OCI-LY1 (cell line): ENCODE measurements around the gene CRADD.
"Not testable (repeated sequence)": the region's sequence is repeated elsewhere in the genome, so short reads cannot be mapped to it uniquely, and the experiment has no call there.

ENCODE experiments used
- H2AFZ ChIP-seq: fragments of 200-600 bp; sonication (generic), shearing (Covaris generic); 2 replicates; pipeline ENCODE4 v1.6.0; 2014; ENCODE audit warnings: antibody characterized with exemption, mild to moderate bottlenecking, low read length
- H3F3A ChIP-seq: fragments of 200-600 bp; sonication (generic), shearing (Covaris generic); 2 replicates; pipeline ENCODE4 v1.6.0; 2014; ENCODE audit warnings: mild to moderate bottlenecking, antibody characterized with exemption, low read length, moderate library complexity; ENCODE audit not compliant: insufficient read depth
- H3K27ac ChIP-seq: fragments of 200-600 bp; sonication (generic); 2 replicates; pipeline ENCODE4 v1.5.1; 2014; ENCODE audit warnings: low read length, mixed run types, mild to moderate bottlenecking, low read depth; ENCODE audit not compliant: poor library complexity, severe bottlenecking
- H3K27me3 ChIP-seq: fragments of 200-600 bp; sonication (generic); 2 replicates; pipeline ENCODE4 v1.6.0; 2014; ENCODE audit warnings: antibody characterized with exemption, mild to moderate bottlenecking, low read length, moderate library complexity; ENCODE audit not compliant: insufficient read depth
- H3K36me3 ChIP-seq: fragments of 200-600 bp; sonication (generic); 2 replicates; pipeline ENCODE4 v1.6.1; 2014; ENCODE audit warnings: mild to moderate bottlenecking, antibody characterized with exemption, low read length, moderate library complexity, mixed read lengths; ENCODE audit not compliant: insufficient read depth
- H3K4me1 ChIP-seq: fragments of 200-600 bp; sonication (generic); 2 replicates; pipeline ENCODE4 v1.5.1; 2014; ENCODE audit warnings: mild to moderate bottlenecking, low read length, moderate library complexity; ENCODE audit not compliant: insufficient read depth, severe bottlenecking
- H3K4me2 ChIP-seq: fragments of 200-600 bp; sonication (generic), shearing (Covaris generic); 2 replicates; pipeline ENCODE4 v1.6.1; 2014; ENCODE audit warnings: low read length
- H3K4me3 ChIP-seq: fragments of 200-600 bp; sonication (generic); 2 replicates; pipeline ENCODE4 v1.5.1; 2014; ENCODE audit warnings: low read length, low read depth, mild to moderate bottlenecking, mixed read lengths; ENCODE audit not compliant: poor library complexity, severe bottlenecking
- H3K79me2 ChIP-seq: fragments of 200-600 bp; shearing (Covaris generic); 2 replicates; pipeline ENCODE4 v1.6.1; 2016; ENCODE audit warnings: mixed run types, low read length, mixed read lengths; ENCODE audit not compliant: insufficient read depth
- H3K9ac ChIP-seq: fragments of 200-600 bp; sonication (generic), shearing (Covaris generic); 2 replicates; pipeline ENCODE4 v1.6.1; 2014; ENCODE audit warnings: mild to moderate bottlenecking, low read length, mixed read lengths
- H3K9me2 ChIP-seq: fragments of 200-600 bp; sonication (generic), shearing (Covaris generic); 2 replicates; pipeline ENCODE4 v1.6.1; 2014; ENCODE audit warnings: low read depth, mild to moderate bottlenecking, low read length, mixed read lengths
- H3K9me3 ChIP-seq: fragments of 200-600 bp; shearing (Covaris generic); 2 replicates; pipeline ENCODE4 v1.6.1; 2014; ENCODE audit warnings: low read length, mixed read lengths
- H4K20me1 ChIP-seq: fragments of 200-600 bp; sonication (generic), shearing (Covaris generic); 2 replicates; pipeline ENCODE4 v1.6.0; 2016; ENCODE audit warnings: mild to moderate bottlenecking, low read length; ENCODE audit not compliant: insufficient read depth
- EZH2 ChIP-seq: fragments of 200-600 bp; sonication (generic), shearing (Covaris generic); IDR thresholded peaks from 2 replicates; pipeline ENCODE4 v1.8.0; 2017; ENCODE audit warnings: borderline replicate concordance, mixed run types, mild to moderate bottlenecking, antibody characterized with exemption, low read length, moderate library complexity, mixed read lengths
- TF ChIP-seq, protein P1 (sequence below): fragments of 200-600 bp; sonication (generic), shearing (Covaris generic); IDR thresholded peaks from 2 replicates; pipeline ENCODE4 v1.5.1; 2017; ENCODE audit warnings: mild to moderate bottlenecking, antibody characterized with exemption, low read length, moderate library complexity, mixed read lengths

CRADD gene

DNA sequence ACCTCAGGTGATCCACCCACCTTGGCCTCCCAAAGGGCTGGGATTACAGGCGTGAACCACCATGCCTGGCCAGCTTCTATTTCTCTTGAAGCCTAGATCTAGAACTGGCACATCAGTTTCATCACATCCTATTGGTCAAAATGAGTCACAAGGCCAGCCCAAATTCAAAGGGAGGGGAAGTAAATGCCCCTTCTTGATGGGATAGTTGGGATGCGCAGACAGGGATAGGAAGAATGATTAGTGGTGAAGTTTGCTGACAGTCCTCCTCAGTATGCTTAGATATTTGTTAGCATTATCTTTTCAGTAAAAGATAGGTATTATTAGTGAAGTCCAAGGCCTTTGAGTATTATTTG lies 33.4 kb downstream of the CRADD start:
- Histone ChIP-seq H3K27ac (no peak overlapping the region), H3K4me3 (no peak overlapping the region), H4K20me1 (no peaks in the 10 kb centered on the region), H3K27me3 (no peaks in the 10 kb centered on the region), H3K4me2 (no peak overlapping the region), H3K79me2 (no peaks in the 10 kb centered on the region), H3K9me2 (no peaks in the 10 kb centered on the region), H3K4me1 (no peaks in the 10 kb centered on the region), H3K36me3 (no peaks in the 10 kb centered on the region), H3K9me3 (0 out of 2 replicates have a peak, but pooled peaks cover 7% of the 10 kb centered on the region), H3F3A (no peaks in the 10 kb centered on the region), H3K9ac (no peak overlapping the region), H2AFZ (no peak overlapping the region)
- no peak for TF ChIP-seq EZH2
- TF ChIP-seq, protein P1, sequence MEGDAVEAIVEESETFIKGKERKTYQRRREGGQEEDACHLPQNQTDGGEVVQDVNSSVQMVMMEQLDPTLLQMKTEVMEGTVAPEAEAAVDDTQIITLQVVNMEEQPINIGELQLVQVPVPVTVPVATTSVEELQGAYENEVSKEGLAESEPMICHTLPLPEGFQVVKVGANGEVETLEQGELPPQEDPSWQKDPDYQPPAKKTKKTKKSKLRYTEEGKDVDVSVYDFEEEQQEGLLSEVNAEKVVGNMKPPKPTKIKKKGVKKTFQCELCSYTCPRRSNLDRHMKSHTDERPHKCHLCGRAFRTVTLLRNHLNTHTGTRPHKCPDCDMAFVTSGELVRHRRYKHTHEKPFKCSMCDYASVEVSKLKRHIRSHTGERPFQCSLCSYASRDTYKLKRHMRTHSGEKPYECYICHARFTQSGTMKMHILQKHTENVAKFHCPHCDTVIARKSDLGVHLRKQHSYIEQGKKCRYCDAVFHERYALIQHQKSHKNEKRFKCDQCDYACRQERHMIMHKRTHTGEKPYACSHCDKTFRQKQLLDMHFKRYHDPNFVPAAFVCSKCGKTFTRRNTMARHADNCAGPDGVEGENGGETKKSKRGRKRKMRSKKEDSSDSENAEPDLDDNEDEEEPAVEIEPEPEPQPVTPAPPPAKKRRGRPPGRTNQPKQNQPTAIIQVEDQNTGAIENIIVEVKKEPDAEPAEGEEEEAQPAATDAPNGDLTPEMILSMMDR = no peak

DNA sequence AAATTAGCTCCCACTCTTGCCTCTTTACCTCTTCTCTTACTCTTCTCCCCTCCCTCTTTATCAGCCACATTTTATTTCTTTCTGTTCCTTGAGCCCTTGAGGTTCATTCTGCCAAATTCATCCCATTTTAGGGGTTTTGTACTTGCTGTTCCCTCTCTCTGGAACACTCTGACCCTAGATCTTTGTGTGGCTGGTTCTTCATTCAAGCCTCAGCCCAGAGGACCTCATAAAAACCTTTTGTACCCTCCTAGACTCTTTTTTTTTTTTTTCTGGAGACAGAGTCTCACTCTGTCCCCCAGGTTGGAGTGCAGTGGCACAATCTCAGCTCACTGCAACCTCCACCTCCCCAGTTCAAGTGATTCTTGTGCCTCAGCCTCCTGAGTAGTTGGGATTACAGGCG lies 34.3 kb downstream of the CRADD start:
- not testable (repeated sequence) for H3K9me2 ChIP-seq, H3K79me2 ChIP-seq, H3K9ac ChIP-seq, H3K9me3 ChIP-seq, H3K36me3 ChIP-seq, H3K4me3 ChIP-seq, H3K4me1 ChIP-seq, H3K27ac ChIP-seq, H3F3A ChIP-seq, H4K20me1 ChIP-seq, H3K4me2 ChIP-seq, H3K27me3 ChIP-seq, H2AFZ ChIP-seq

DNA sequence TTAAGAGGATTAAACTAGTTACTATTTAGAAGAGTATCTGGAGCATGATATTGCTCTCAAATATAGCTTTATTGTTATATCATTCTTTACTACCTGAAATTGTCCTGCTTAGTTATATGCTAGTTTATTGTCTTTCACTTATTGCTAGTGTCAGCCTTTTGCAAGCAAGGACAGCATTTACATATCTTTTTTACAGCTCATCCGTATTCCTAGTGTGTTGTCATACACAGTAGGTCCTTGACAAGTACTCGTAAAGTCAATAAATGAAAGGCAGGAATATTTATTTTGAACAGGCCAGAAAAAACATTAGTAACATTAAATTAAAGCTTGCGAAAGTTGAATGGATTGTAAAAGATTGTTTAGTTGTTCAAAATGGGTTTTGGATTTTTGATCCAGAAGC lies 35.0 kb downstream of the CRADD start:
- Histone ChIP-seq H3K4me2 (no peak overlapping the region), H3K4me3 (no peak overlapping the region), H3F3A (no peaks in the 10 kb centered on the region)

DNA sequence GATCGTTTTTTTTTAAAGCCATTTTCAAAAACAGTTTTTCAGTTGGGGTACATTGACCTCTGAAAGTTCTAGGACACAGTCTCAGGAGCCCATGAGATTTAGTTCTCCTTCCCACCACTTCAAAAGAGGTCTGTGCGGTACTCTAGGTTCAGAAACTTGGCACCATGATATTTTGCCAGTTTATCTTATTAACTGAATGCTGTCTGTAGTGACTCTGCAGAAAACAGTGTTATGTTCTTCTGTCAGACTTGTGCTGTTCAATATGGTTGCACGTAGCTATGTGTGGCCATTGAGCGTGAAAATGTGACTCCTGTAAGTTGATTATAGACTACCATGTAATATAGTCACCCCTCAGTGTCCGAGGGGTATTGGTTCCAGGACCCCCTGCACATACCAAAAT lies 35.9 kb downstream of the CRADD start:
- TF ChIP-seq EZH2 = no peak
- TF ChIP-seq, protein P1 = no peak
- H3K4me3 ChIP-seq = no peak overlapping the region
- H3K27me3 ChIP-seq = no peaks in the 10 kb centered on the region; the same call in 1 of the 2 replicates
- no peak overlapping the region for H2AFZ ChIP-seq
- H3K9ac ChIP-seq = no peak overlapping the region
- no peaks in the 10 kb centered on the region for H3K36me3 ChIP-seq
- H3K27ac ChIP-seq = no peak overlapping the region
- H3K9me3 ChIP-seq = peaks cover 7% of the 10 kb centered on the region; the same call in 1 of the 2 replicates
- no peaks in the 10 kb centered on the region for H4K20me1 ChIP-seq
- no peaks in the 10 kb centered on the region for H3K9me2 ChIP-seq
- H3K79me2 ChIP-seq = no peaks in the 10 kb centered on the region
- H3K4me1 ChIP-seq = no peaks in the 10 kb centered on the region
- H3F3A ChIP-seq = no peaks in the 10 kb centered on the region
- no peak overlapping the region for H3K4me2 ChIP-seq

More for the DNA sequence above, 35.0 kb downstream of the CRADD start:
- H3K9me3 ChIP-seq = 0 out of 2 replicates have a peak, but pooled peaks cover 7% of the 10 kb centered on the region
- H3K4me1 ChIP-seq = no peaks in the 10 kb centered on the region
- H3K9ac ChIP-seq = no peak overlapping the region
- H3K79me2 ChIP-seq = no peaks in the 10 kb centered on the region
- H3K27me3 ChIP-seq = no peaks in the 10 kb centered on the region
- no peaks in the 10 kb centered on the region for H3K36me3 ChIP-seq
- no peaks in the 10 kb centered on the region for H4K20me1 ChIP-seq
- no peak overlapping the region for H2AFZ ChIP-seq
- TF ChIP-seq, protein P1 = no peak
- no peak for TF ChIP-seq EZH2
- no peaks in the 10 kb centered on the region for H3K9me2 ChIP-seq
- no peak overlapping the region for H3K27ac ChIP-seq
